CD14-positive monocyte (primary cell): Measurements from ENCODE around the gene CRTC1. TPM values are rescaled to one million over a fixed set of nuclear protein-coding genes. Genes with fewer than 3 reads are reported as not detected.

ENCODE experiments used
- DNase-seq, 3 donors: peaks; one replicate each; pipeline ENCODE4 v3.0.0-alpha.2; 2011 to 2022
- H2AFZ ChIP-seq: 2 replicates; pipeline ENCODE4 v1.6.0; 2012; ENCODE audit warnings: mild to moderate bottlenecking, low read depth, low read length, inconsistent platforms; ENCODE audit not compliant: insufficient read depth, poor library complexity, severe bottlenecking
- H3K27ac ChIP-seq, 2 donors: 1 replicate in 1 of 2; 2 replicates in 1 of 2; pipeline ENCODE4 v1.5.1; 2012 to 2013; ENCODE audit warnings: low read length in 2 of 2, control low read depth in 1 of 2, inconsistent platforms in 1 of 2, low read depth in 1 of 2, mild to moderate bottlenecking in 1 of 2
- H3K27me3 ChIP-seq, 2 donors: one replicate each; pipeline versions ENCODE4 v1.6.0 to v1.6.1; 2011 to 2013; ENCODE audit warnings: low read length in 2 of 2; ENCODE audit not compliant: control insufficient read depth in 2 of 2, insufficient read depth in 2 of 2
- H3K36me3 ChIP-seq, 2 donors: replicated peaks in 1 of 2; 1 replicate in 1 of 2; 2 replicates in 1 of 2; pipeline versions ENCODE4 v1.5.1 to v1.6.1; 2012 to 2013; ENCODE audit warnings: low read length in 2 of 2, control low read depth in 1 of 2, inconsistent platforms in 1 of 2, mild to moderate bottlenecking in 1 of 2; ENCODE audit not compliant: insufficient read depth in 2 of 2, control insufficient read depth in 1 of 2
- H3K4me1 ChIP-seq, 2 donors: 1 replicate in 1 of 2; 2 replicates in 1 of 2; pipeline versions ENCODE4 v1.5.1 to v1.6.1; 2012 to 2013; ENCODE audit warnings: low read length in 2 of 2, control low read depth in 1 of 2, inconsistent platforms in 1 of 2, mild to moderate bottlenecking in 1 of 2, moderate library complexity in 1 of 2; ENCODE audit not compliant: insufficient read depth in 2 of 2, control insufficient read depth in 1 of 2
- H3K4me2 ChIP-seq: replicated peaks from 2 replicates; pipeline ENCODE3; 2012; ENCODE audit warnings: low read length, moderate library complexity, mild to moderate bottlenecking; ENCODE audit not compliant: poor library complexity, severe bottlenecking; ENCODE audit errors: extremely low read depth
- H3K4me3 ChIP-seq, 3 experiments: fragments of 200-600 bp in 1 of 3; sonication (generic) in 1 of 3; replicated peaks in 1 of 3; 1 replicate in 2 of 3; 2 replicates in 1 of 3; pipeline ENCODE4 v1.5.1; 2011 to 2013; ENCODE audit warnings: low read length in 3 of 3, mild to moderate bottlenecking in 3 of 3, control low read depth in 2 of 3, low read depth in 2 of 3, inconsistent platforms in 1 of 3, moderate library complexity in 1 of 3
- H3K79me2 ChIP-seq: 2 replicates; pipeline ENCODE4 v1.6.0; 2012; ENCODE audit warnings: mild to moderate bottlenecking, control low read depth, inconsistent platforms, low read length, moderate library complexity; ENCODE audit not compliant: insufficient read depth
- H3K9ac ChIP-seq: 2 replicates; pipeline ENCODE4 v1.6.0; 2017; ENCODE audit warnings: low read length, mild to moderate bottlenecking; ENCODE audit not compliant: insufficient read depth, poor library complexity, severe bottlenecking
- H3K9me3 ChIP-seq, 2 donors: replicated peaks in 1 of 2; 1 replicate in 1 of 2; 2 replicates in 1 of 2; pipeline versions ENCODE4 v1.5.1 to v1.6.1; 2012 to 2013; ENCODE audit warnings: low read length in 2 of 2, control low read depth in 1 of 2; ENCODE audit not compliant: control insufficient read depth in 1 of 2, insufficient read depth in 1 of 2
- H4K20me1 ChIP-seq: 2 replicates; pipeline ENCODE4 v1.6.0; 2012; ENCODE audit warnings: mild to moderate bottlenecking, low read length, control low read depth, moderate library complexity; ENCODE audit not compliant: insufficient read depth
- H3K27ac Mint-ChIP-seq, 7 donors: one replicate each; pipeline ENCODE4 v1.8.0; 2020; ENCODE audit warnings: mild to moderate bottlenecking in 7 of 7, mixed read lengths in 7 of 7, moderate library complexity in 6 of 7, inconsistent platforms in 2 of 7
- H3K27me3 Mint-ChIP-seq, 3 donors: one replicate each; pipeline ENCODE4 v1.8.0; 2021 to 2022; ENCODE audit warnings: low read depth in 3 of 3, mild to moderate bottlenecking in 3 of 3, mixed read lengths in 3 of 3, moderate library complexity in 3 of 3, inconsistent platforms in 1 of 3
- H3K36me3 Mint-ChIP-seq, 2 donors: one replicate each; pipeline ENCODE4 v1.8.0; 2020; ENCODE audit warnings: mixed read lengths in 2 of 2, inconsistent platforms in 1 of 2, mild to moderate bottlenecking in 1 of 2
- H3K4me1 Mint-ChIP-seq: one replicate; pipeline ENCODE4 v1.8.0; 2020; ENCODE audit warnings: mild to moderate bottlenecking, mixed read lengths
- H3K4me3 Mint-ChIP-seq, 2 donors: one replicate each; pipeline ENCODE4 v1.8.0; 2020; ENCODE audit warnings: mild to moderate bottlenecking in 2 of 2, mixed read lengths in 2 of 2, moderate library complexity in 1 of 2
- H3K9me3 Mint-ChIP-seq, 7 donors: one replicate each; pipeline ENCODE4 v1.8.0; 2020 to 2022; ENCODE audit warnings: mixed read lengths in 7 of 7, mild to moderate bottlenecking in 6 of 7, moderate library complexity in 6 of 7, inconsistent platforms in 2 of 7
- CTCF ChIP-seq: fragments of 200-600 bp; IDR thresholded peaks from one replicate; pipeline ENCODE4 v1.8.0; 2022; ENCODE audit warnings: antibody characterized with exemption, mild to moderate bottlenecking
- WGBS: methylation state at CpG from one replicate; pipeline ENCODE4 v1.1.5; 2013; ENCODE audit warnings: missing lambda C conversion rate; ENCODE audit not compliant: insufficient coverage; 5-methylcytosine and 5-hydroxymethylcytosine counted together
- intact Hi-C, 2 donors: fragments of 100-400 bp; cut with micrococcal nuclease; formaldehyde crosslinking; loops; one replicate each; pipeline versions ENCODE4 v1.15.0 to v1.15.1; 2023
- polyA plus RNA-seq, 3 donors: library from polyadenylated mRNA; depleted of rRNA in 1 of 3; unstranded in 2 of 3; stranded (reverse) in 1 of 3; fragments of 300-500 nt in 2 of 3; fragments of >200 nt in 1 of 3; fragmentation: Illumina TruSeq in 2 of 3; gene quantifications; 1 replicate in 2 of 3; 2 replicates in 1 of 3; pipeline ENCODE4 v1.2.3, GENCODE V29; 2012 to 2021

The CRTC1 gene
- polyA plus RNA-seq, 3 donors: 0.28 to 9.2 (median 0.55) TPM

GRCh38 chr19:18655173-18655844 is 28.2 kb upstream of the CRTC1 start:
- H3K27me3 ChIP-seq: no peaks in the 10 kb centered on the region
- H3K27ac Mint-ChIP-seq: no peak overlapping the region
- peaks cover 0 to 2% of the 10 kb centered on the region in 2 donors for H3K36me3 ChIP-seq
- peaks cover 70% of the 10 kb centered on the region for H4K20me1 ChIP-seq
- peaks cover 5 to 18% of the 10 kb centered on the region in 2 donors for H3K36me3 Mint-ChIP-seq
- H3K9me3 Mint-ChIP-seq: no peaks in the 10 kb centered on the region
- no peaks in the 10 kb centered on the region for H3K9me3 ChIP-seq
- H3K4me3 Mint-ChIP-seq: no peak overlapping the region
- whole genome bisulfite sequencing: 93% methylated on average over 6 of the region's 13 CpGs
- no peak overlapping the region for H3K27ac ChIP-seq
- no peak overlapping the region for H3K9ac ChIP-seq
- H3K4me2 ChIP-seq: no peak overlapping the region
- no peak overlapping the region for H2AFZ ChIP-seq
- H3K4me1 ChIP-seq: peaks cover 9 to 16% of the 10 kb centered on the region in 2 donors
- H3K27me3 Mint-ChIP-seq: peaks cover 8 to 15% (median 9%) of the 10 kb centered on the region in 3 donors
- intact Hi-C loops: loop anchor here in 1 of 2 donors (5.0 kb wide), 1 partner anchor 47 kb away; no protein-coding TSS in a partner anchor
- DNase-seq: no peak
- no peaks in the 10 kb centered on the region for H3K79me2 ChIP-seq
- no peak for TF ChIP-seq CTCF
- no peak overlapping the region for H3K4me3 ChIP-seq
- H3K4me1 Mint-ChIP-seq: peaks cover 19% of the 10 kb centered on the region

- H3K79me2 ChIP-seq: no peaks in the 10 kb centered on the region
- Mint-ChIP-seq H3K4me1 (peaks cover 24% of the 10 kb centered on the region), H3K27me3 (peaks cover 8 to 14% (median 9%) of the 10 kb centered on the region in 3 donors), H3K9me3 (peaks cover 0 to under 1% (median 0%) of the 10 kb centered on the region in 7 donors), H3K4me3 (no peak overlapping the region), H3K36me3 (peaks cover 2 to 17% of the 10 kb centered on the region in 2 donors), H3K27ac (peak overlapping the region in 2 of 7 donors; percentile 13 to 53)
- no peak overlapping the region for H3K4me3 ChIP-seq
- intact Hi-C loops: loop anchor here in 1 of 2 donors (5.0 kb wide), 1 partner anchor 46 kb away; no protein-coding TSS in a partner anchor
- 98% methylated on average over 6 of the region's 19 CpGs for WGBS
- H3K4me1 ChIP-seq: peaks cover 9 to 14% of the 10 kb centered on the region in 2 donors
- H3K36me3 ChIP-seq: no peaks in the 10 kb centered on the region
- no peaks in the 10 kb centered on the region for H3K9me3 ChIP-seq
- no peak overlapping the region for H3K4me2 ChIP-seq
- no peak overlapping the region for H3K9ac ChIP-seq
- TF ChIP-seq CTCF: no peak
- peaks cover 64% of the 10 kb centered on the region for H4K20me1 ChIP-seq
- DNase-seq: no peak
- H3K27me3 ChIP-seq: no peaks in the 10 kb centered on the region
- no peak overlapping the region for H3K27ac ChIP-seq
- no peak overlapping the region for H2AFZ ChIP-seq
Observed at GRCh38 chr19:18656337-18657086, 27.0 kb upstream of the CRTC1 start.
